Measurements from ENCODE around the gene MPPED2. TPM values are rescaled to one million over a fixed set of nuclear protein-coding genes. Genes with fewer than 3 reads are reported as not detected.

MPPED2 gene
- polyA plus RNA-seq, 1 donor (not counting 4 experiments of a cell fraction or from before 2014, with no cell fraction given) = not detected

DNA sequence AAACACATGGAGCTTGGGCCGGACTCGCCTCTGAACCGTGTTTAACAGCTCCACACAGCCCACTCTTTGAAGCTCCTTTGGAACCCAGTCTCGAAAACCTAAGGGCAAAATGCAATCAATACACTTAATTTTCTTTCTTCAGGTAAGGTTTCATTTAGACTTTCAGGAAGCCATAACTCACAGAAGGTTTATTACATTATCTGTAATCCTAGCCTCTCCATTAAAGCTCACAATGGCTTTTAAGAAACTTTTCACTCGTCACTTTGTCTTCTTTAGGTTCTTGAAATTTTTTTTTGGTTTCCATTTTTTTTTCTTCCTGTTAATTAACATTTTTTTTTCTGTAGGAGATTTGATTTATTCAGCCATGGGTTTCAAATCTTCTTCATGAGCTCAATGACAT lies 171.9 kb downstream of the MPPED2 start:
- no peak overlapping the region for H3K4me3 ChIP-seq (ENCODE audit: control insufficient read depth in 2 of 3, extremely low read depth in 1 of 3, insufficient read depth in 2 of 3, low read depth in 1 of 3, low read length in 3 of 3)
- H4K20me1 ChIP-seq (ENCODE audit: control insufficient read depth, extremely low read depth, insufficient read depth, low read length) = no peaks in the 10 kb centered on the region
- dilution Hi-C loops (cut with MboI; ENCODE audit: extremely low pct_ligation_motif_present, low sequenced_read_pairs) = no loop called here
- H2AFZ ChIP-seq (ENCODE audit: control insufficient read depth, low read length) = no peak overlapping the region
- H3K27me3 ChIP-seq (ENCODE audit: control insufficient read depth, extremely low read depth, insufficient read depth, low read length) = peaks cover 4% of the 10 kb centered on the region
- DNase-seq (ENCODE audit: low read depth, low spot score) (no peak), FAIRE-seq (no peak)
- H3K27ac ChIP-seq (ENCODE audit: control insufficient read depth, insufficient read depth, low read length) = no peak overlapping the region
- no peak for TF ChIP-seq EZH2 (IDR thresholded peaks at IDR 0.05; ENCODE audit: low read length)
- TF ChIP-seq, protein P1, sequence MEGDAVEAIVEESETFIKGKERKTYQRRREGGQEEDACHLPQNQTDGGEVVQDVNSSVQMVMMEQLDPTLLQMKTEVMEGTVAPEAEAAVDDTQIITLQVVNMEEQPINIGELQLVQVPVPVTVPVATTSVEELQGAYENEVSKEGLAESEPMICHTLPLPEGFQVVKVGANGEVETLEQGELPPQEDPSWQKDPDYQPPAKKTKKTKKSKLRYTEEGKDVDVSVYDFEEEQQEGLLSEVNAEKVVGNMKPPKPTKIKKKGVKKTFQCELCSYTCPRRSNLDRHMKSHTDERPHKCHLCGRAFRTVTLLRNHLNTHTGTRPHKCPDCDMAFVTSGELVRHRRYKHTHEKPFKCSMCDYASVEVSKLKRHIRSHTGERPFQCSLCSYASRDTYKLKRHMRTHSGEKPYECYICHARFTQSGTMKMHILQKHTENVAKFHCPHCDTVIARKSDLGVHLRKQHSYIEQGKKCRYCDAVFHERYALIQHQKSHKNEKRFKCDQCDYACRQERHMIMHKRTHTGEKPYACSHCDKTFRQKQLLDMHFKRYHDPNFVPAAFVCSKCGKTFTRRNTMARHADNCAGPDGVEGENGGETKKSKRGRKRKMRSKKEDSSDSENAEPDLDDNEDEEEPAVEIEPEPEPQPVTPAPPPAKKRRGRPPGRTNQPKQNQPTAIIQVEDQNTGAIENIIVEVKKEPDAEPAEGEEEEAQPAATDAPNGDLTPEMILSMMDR (optimal IDR thresholded peaks at IDR 0.05 in 1 of 3, IDR thresholded peaks at IDR 0.05 in 1 of 3, conservative IDR thresholded peaks at IDR 0.05 in 1 of 3; ENCODE audit: extremely low read depth in 1 of 3, insufficient read depth in 2 of 3, low read length in 3 of 3) = no peak
- H3K4me1 ChIP-seq (ENCODE audit: control insufficient read depth, extremely low read depth, insufficient read depth, low read length) = no peaks in the 10 kb centered on the region
- no peaks in the 10 kb centered on the region for H3K9me3 ChIP-seq (ENCODE audit: control insufficient read depth, low read depth, low read length)
- no peak overlapping the region for H3K9ac ChIP-seq (ENCODE audit: control insufficient read depth, extremely low read depth, insufficient read depth, low read length)
- H3K9me1 ChIP-seq (ENCODE audit: control insufficient read depth, extremely low read depth, insufficient read depth, low read length) = no peaks in the 10 kb centered on the region
- no peaks in the 10 kb centered on the region for H3K79me2 ChIP-seq (ENCODE audit: control insufficient read depth, insufficient read depth, low read length)
- H3K36me3 ChIP-seq (ENCODE audit: control insufficient read depth in 2 of 2, extremely low read depth in 1 of 2, insufficient read depth in 2 of 2, low read length in 2 of 2) = no peaks in the 10 kb centered on the region
- no peak overlapping the region for H3K4me2 ChIP-seq (ENCODE audit: control insufficient read depth, extremely low read depth, insufficient read depth, low read depth, low read length)

DNA sequence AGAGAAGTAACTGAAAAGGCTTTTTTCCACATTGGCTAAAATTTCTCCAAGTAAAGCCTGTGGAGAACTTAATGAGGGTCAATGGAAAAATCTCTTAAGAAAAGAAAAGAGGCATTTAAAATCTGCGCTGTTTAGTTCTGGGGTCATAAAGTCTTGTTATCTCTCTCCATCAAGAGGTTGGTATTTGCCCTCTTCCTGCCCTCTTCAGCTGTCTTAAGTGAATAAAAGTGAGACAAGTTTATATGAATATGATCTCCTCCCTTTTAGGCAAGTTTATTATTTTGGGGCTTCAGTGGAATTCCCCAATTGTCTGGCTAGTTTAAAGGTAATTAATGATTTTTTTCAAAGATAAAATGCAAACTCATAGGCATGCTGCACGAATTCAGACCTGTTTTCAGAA lies 173.6 kb downstream of the MPPED2 start:
- TF ChIP-seq EZH2 (IDR thresholded peaks at IDR 0.05; ENCODE audit: low read length) = no peak
- TF ChIP-seq, protein P1 (optimal IDR thresholded peaks at IDR 0.05 in 1 of 3, IDR thresholded peaks at IDR 0.05 in 1 of 3, conservative IDR thresholded peaks at IDR 0.05 in 1 of 3; ENCODE audit: extremely low read depth in 1 of 3, insufficient read depth in 2 of 3, low read length in 3 of 3) = no peak
- H3K9me1 ChIP-seq (ENCODE audit: control insufficient read depth, extremely low read depth, insufficient read depth, low read length) = no peaks in the 10 kb centered on the region
- FAIRE-seq (no peak), DNase-seq (ENCODE audit: low read depth, low spot score) (no peak)
- no peak overlapping the region for H3K9ac ChIP-seq (ENCODE audit: control insufficient read depth, extremely low read depth, insufficient read depth, low read length)
- H3K27me3 ChIP-seq (ENCODE audit: control insufficient read depth, extremely low read depth, insufficient read depth, low read length) = peaks cover 4% of the 10 kb centered on the region
- no peaks in the 10 kb centered on the region for H3K4me1 ChIP-seq (ENCODE audit: control insufficient read depth, extremely low read depth, insufficient read depth, low read length)
- no peaks in the 10 kb centered on the region for H4K20me1 ChIP-seq (ENCODE audit: control insufficient read depth, extremely low read depth, insufficient read depth, low read length)
- no peak overlapping the region for H3K4me3 ChIP-seq (ENCODE audit: control insufficient read depth in 2 of 3, extremely low read depth in 1 of 3, insufficient read depth in 2 of 3, low read depth in 1 of 3, low read length in 3 of 3)
- H3K9me3 ChIP-seq (ENCODE audit: control insufficient read depth, low read depth, low read length) = no peaks in the 10 kb centered on the region
- dilution Hi-C loops (cut with MboI; ENCODE audit: extremely low pct_ligation_motif_present, low sequenced_read_pairs) = no loop called here
- no peaks in the 10 kb centered on the region for H3K79me2 ChIP-seq (ENCODE audit: control insufficient read depth, insufficient read depth, low read length)
- no peaks in the 10 kb centered on the region for H3K36me3 ChIP-seq (ENCODE audit: control insufficient read depth in 2 of 2, extremely low read depth in 1 of 2, insufficient read depth in 2 of 2, low read length in 2 of 2)
- no peak overlapping the region for H3K27ac ChIP-seq (ENCODE audit: control insufficient read depth, insufficient read depth, low read length)
- no peak overlapping the region for H3K4me2 ChIP-seq (ENCODE audit: control insufficient read depth, extremely low read depth, insufficient read depth, low read depth, low read length)
- H2AFZ ChIP-seq (ENCODE audit: control insufficient read depth, low read length) = no peak overlapping the region

All from keratinocyte (primary cell).